HEK293T (cell line): Measurements from ENCODE around the gene RPL4.
"Not testable (repeated sequence)": the region's sequence is repeated elsewhere in the genome, so short reads cannot be mapped to it uniquely, and the experiment has no call there.

Experiments
- ARNT ChIP-seq: fragments of 450-650 bp; IDR thresholded peaks from 2 replicates; pipeline ENCODE4 v1.6.1; 2017; ENCODE audit warnings: mild to moderate bottlenecking
- BHLHE40 ChIP-seq: fragments of 450-650 bp; IDR thresholded peaks from 2 replicates; pipeline ENCODE4 v1.6.1; 2016; ENCODE audit warnings: mild to moderate bottlenecking, moderate library complexity, borderline replicate concordance
- ELF4 ChIP-seq: fragments of 450-650 bp; IDR thresholded peaks from 2 replicates; pipeline ENCODE4 v1.6.1; 2017; ENCODE audit warnings: antibody characterized with exemption
- FOXA1 ChIP-seq: fragments of 450-650 bp; IDR thresholded peaks from 2 replicates; pipeline ENCODE4 v1.6.1; 2016; ENCODE audit warnings: mild to moderate bottlenecking
- FOXK2 ChIP-seq: fragments of 450-650 bp; IDR thresholded peaks from 2 replicates; pipeline ENCODE4 v1.6.1; 2016; ENCODE audit warnings: mild to moderate bottlenecking
- FOXM1 ChIP-seq: fragments of 450-650 bp; IDR thresholded peaks from 2 replicates; pipeline ENCODE4 v1.6.1; 2017; ENCODE audit warnings: mild to moderate bottlenecking, borderline replicate concordance
- HDGF ChIP-seq: fragments of 450-650 bp; IDR thresholded peaks from 2 replicates; pipeline ENCODE4 v1.6.1; 2017; ENCODE audit warnings: antibody characterized with exemption, borderline replicate concordance
- LEF1 ChIP-seq: fragments of 450-650 bp; IDR thresholded peaks from 2 replicates; pipeline ENCODE4 v1.6.1; 2017; ENCODE audit warnings: mild to moderate bottlenecking, borderline replicate concordance
- NFRKB ChIP-seq: fragments of 450-650 bp; IDR thresholded peaks from 2 replicates; pipeline ENCODE4 v1.6.1; 2016; ENCODE audit warnings: mild to moderate bottlenecking, moderate library complexity
- PKNOX1 ChIP-seq: fragments of 450-650 bp; IDR thresholded peaks from 2 replicates; pipeline ENCODE4 v1.6.1; 2016
- SP1 ChIP-seq: fragments of 450-650 bp; IDR thresholded peaks from 2 replicates; pipeline ENCODE4 v1.6.1; 2017
- SUZ12 ChIP-seq: fragments of 450-650 bp; IDR thresholded peaks from 2 replicates; pipeline ENCODE4 v1.6.1; 2016; ENCODE audit warnings: mild to moderate bottlenecking
- TARDBP ChIP-seq: fragments of 450-650 bp; IDR thresholded peaks from 2 replicates; pipeline ENCODE4 v1.6.1; 2016

- not testable (repeated sequence) for TF ChIP-seq FOXM1, ARNT, NFRKB, PKNOX1, SP1, SUZ12, FOXK2, TARDBP, FOXA1, BHLHE40, ELF4, LEF1, HDGF
These were observed 33.8 kb downstream of the RPL4 start for GRCh38 chr15:66470825-66471224.
